Measurements from ENCODE around the gene NECAB3. TPM values are rescaled to one million over a fixed set of nuclear protein-coding genes. Genes with fewer than 3 reads are reported as not detected.

The NECAB3 gene
- total and polyA plus RNA-seq, 2 of the 13 experiments (the other 11 are each of a cell fraction or from before 2014, with no cell fraction given) = 61.5 to 65.5 TPM

- TF ChIP-seq, protein P1, sequence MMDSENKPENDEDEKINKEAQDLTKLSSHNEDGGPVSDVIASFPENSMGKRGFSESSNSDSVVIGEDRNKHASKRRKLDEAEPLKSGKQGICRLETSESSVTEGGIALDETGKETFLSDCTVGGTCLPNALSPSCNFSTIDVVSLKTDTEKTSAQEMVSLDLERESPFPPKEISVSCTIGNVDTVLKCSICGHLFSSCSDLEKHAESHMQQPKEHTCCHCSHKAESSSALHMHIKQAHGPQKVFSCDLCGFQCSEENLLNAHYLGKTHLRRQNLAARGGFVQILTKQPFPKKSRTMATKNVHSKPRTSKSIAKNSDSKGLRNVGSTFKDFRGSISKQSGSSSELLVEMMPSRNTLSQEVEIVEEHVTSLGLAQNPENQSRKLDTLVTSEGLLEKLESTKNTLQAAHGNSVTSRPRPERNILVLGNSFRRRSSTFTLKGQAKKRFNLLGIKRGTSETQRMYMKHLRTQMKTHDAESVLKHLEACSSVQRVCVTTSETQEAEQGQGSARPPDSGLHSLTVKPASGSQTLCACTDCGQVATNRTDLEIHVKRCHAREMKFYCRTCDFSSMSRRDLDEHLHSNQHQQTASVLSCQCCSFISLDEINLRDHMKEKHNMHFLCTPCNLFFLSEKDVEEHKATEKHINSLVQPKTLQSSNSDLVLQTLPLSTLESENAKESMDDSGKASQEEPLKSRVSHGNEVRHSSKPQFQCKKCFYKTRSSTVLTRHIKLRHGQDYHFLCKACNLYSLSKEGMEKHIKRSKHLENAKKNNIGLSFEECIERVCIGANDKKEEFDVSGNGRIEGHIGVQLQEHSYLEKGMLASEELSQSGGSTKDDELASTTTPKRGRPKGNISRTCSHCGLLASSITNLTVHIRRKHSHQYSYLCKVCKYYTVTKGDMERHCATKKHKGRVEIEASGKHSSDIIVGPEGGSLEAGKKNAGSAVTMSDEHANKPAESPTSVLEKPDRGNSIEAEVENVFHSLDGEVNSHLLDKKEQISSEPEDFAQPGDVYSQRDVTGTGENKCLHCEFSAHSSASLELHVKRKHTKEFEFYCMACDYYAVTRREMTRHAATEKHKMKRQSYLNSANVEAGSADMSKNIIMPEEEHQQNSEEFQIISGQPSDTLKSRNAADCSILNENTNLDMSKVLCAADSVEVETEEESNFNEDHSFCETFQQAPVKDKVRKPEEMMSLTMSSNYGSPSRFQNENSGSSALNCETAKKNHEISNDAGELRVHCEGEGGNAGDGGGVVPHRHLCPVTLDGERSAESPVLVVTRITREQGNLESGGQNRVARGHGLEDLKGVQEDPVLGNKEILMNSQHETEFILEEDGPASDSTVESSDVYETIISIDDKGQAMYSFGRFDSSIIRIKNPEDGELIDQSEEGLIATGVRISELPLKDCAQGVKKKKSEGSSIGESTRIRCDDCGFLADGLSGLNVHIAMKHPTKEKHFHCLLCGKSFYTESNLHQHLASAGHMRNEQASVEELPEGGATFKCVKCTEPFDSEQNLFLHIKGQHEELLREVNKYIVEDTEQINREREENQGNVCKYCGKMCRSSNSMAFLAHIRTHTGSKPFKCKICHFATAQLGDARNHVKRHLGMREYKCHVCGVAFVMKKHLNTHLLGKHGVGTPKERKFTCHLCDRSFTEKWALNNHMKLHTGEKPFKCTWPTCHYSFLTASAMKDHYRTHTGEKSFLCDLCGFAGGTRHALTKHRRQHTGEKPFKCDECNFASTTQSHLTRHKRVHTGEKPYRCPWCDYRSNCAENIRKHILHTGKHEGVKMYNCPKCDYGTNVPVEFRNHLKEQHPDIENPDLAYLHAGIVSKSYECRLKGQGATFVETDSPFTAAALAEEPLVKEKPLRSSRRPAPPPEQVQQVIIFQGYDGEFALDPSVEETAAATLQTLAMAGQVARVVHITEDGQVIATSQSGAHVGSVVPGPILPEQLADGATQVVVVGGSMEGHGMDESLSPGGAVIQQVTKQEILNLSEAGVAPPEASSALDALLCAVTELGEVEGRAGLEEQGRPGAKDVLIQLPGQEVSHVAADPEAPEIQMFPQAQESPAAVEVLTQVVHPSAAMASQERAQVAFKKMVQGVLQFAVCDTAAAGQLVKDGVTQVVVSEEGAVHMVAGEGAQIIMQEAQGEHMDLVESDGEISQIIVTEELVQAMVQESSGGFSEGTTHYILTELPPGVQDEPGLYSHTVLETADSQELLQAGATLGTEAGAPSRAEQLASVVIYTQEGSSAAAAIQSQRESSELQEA (CRISPR knock-in tag; IDR thresholded peaks at IDR 0.05; ENCODE audit: not compliant biosample characterization) = no peak
- TF ChIP-seq MTERF4 (CRISPR knock-in tag; IDR thresholded peaks at IDR 0.05) (peak; percentile 79; the same call in 1 of the 2 replicates), ZNF614 (CRISPR knock-in tag; IDR thresholded peaks at IDR 0.05; ENCODE audit: borderline replicate concordance) (peak; percentile 24; the same call in 1 of the 2 replicates), ZNF839 (CRISPR knock-in tag; IDR thresholded peaks at IDR 0.05; ENCODE audit: borderline replicate concordance) (0 out of 2 replicates have a peak, but pooled peaks have one; percentile 24), ZNF576 (CRISPR knock-in tag; IDR thresholded peaks at IDR 0.05) (0 out of 2 replicates have a peak, but pooled peaks have one; percentile 14), RARG (CRISPR knock-in tag; IDR thresholded peaks at IDR 0.05; ENCODE audit: low read depth) (0 out of 2 replicates have a peak, but pooled peaks have one; percentile 4), FOXP4 (CRISPR knock-in tag; IDR thresholded peaks at IDR 0.05) (no peak), U2AF1 (optimal IDR thresholded peaks at IDR 0.05; ENCODE audit: low read depth, low read length) (no peak), SMAD9 (CRISPR knock-in tag; IDR thresholded peaks at IDR 0.05) (no peak), ZNF83 (CRISPR knock-in tag; IDR thresholded peaks at IDR 0.05; ENCODE audit: borderline replicate concordance) (peak; percentile 85; the same call in 1 of the 2 replicates), ZNF724P (CRISPR knock-in tag; IDR thresholded peaks at IDR 0.05; ENCODE audit: borderline replicate concordance) (no peak), CCAR2 (optimal IDR thresholded peaks at IDR 0.05; ENCODE audit: low read depth, low read length) (no peak), ZNF607 (CRISPR knock-in tag; IDR thresholded peaks at IDR 0.05; ENCODE audit: borderline replicate concordance) (peak; percentile 43; the same call in 1 of the 2 replicates)
- TF ChIP-seq, protein P2, sequence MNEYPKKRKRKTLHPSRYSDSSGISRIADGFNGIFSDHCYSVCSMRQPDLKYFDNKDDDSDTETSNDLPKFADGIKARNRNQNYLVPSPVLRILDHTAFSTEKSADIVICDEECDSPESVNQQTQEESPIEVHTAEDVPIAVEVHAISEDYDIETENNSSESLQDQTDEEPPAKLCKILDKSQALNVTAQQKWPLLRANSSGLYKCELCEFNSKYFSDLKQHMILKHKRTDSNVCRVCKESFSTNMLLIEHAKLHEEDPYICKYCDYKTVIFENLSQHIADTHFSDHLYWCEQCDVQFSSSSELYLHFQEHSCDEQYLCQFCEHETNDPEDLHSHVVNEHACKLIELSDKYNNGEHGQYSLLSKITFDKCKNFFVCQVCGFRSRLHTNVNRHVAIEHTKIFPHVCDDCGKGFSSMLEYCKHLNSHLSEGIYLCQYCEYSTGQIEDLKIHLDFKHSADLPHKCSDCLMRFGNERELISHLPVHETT (CRISPR knock-in tag; conservative IDR thresholded peaks at IDR 0.05) = 0 out of 2 replicates have a peak, but pooled peaks have one; percentile 28
Measured at GRCh38 chr20:33673410-33674293, 576 bp downstream of the NECAB3 start (continued).
